ENCODE data around the gene XRRA1. TPM values are rescaled to one million over a fixed set of nuclear protein-coding genes. Genes with fewer than 3 reads are reported as not detected.

XRRA1 gene
- polyA plus RNA-seq, 3 donors: 1.2 to 3.6 (median 3.5) TPM

DNA sequence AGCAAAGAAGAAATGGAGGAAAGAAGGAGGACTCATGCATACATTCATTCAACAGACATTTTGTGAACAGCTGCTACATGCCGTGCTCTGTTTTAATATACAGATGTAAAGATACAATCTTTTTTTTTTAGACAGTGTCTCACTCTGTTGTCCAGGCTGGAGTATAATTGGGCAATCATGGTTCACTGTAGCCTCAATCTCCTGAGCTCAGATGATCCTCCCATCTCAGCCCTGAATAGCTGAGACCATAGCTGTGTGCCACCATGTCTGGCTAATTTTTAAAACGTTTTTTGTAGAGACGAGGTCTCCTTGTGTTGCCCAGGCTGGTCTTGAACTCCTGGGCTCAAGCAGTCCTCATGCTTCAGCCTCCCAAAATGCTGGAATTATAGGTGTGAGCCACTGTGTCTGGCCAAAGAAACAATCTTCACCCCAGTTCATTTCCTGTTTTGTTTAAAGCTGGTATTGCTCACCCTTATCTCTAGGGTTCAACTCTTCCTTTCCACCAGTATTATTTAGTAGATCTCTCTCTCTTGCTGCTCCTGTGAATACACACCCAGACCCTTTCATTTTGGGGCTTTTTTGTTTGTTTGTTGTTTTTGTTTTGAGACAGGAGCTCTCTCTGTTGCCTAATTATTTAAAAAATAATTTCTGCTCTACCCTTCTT, 130.5 kb downstream of the XRRA1 start:
- peak overlapping the region in 5 of 7 donors; percentile 10 to 71 (median 27) for H3K27ac Mint-ChIP-seq
- H4K20me1 ChIP-seq (ENCODE audit: insufficient read depth, low read length): peaks cover 50% of the 10 kb centered on the region
- H3K4me3 Mint-ChIP-seq: no peak overlapping the region
- H3K4me1 Mint-ChIP-seq: peaks cover 10% of the 10 kb centered on the region
- H3K4me3 ChIP-seq (replicated peaks in 1 of 3; ENCODE audit: low read depth in 2 of 3, low read length in 3 of 3): no peak overlapping the region
- 83% methylated on average over 2 of the region's 3 CpGs for WGBS (ENCODE audit: insufficient coverage)
- H3K27me3 ChIP-seq (ENCODE audit: control insufficient read depth in 2 of 2, insufficient read depth in 2 of 2, low read length in 2 of 2): no peaks in the 10 kb centered on the region
- H3K4me2 ChIP-seq (replicated peaks; ENCODE audit: extremely low read depth, low read length, poor library complexity, severe bottlenecking): no peak overlapping the region
- H3K27me3 Mint-ChIP-seq (ENCODE audit: low read depth in 3 of 3): peaks cover 0 to 2% (median 1%) of the 10 kb centered on the region in 3 donors
- H3K4me1 ChIP-seq (ENCODE audit: control insufficient read depth in 1 of 2, insufficient read depth in 2 of 2, low read length in 2 of 2): no peaks in the 10 kb centered on the region
- TF ChIP-seq, protein P1, sequence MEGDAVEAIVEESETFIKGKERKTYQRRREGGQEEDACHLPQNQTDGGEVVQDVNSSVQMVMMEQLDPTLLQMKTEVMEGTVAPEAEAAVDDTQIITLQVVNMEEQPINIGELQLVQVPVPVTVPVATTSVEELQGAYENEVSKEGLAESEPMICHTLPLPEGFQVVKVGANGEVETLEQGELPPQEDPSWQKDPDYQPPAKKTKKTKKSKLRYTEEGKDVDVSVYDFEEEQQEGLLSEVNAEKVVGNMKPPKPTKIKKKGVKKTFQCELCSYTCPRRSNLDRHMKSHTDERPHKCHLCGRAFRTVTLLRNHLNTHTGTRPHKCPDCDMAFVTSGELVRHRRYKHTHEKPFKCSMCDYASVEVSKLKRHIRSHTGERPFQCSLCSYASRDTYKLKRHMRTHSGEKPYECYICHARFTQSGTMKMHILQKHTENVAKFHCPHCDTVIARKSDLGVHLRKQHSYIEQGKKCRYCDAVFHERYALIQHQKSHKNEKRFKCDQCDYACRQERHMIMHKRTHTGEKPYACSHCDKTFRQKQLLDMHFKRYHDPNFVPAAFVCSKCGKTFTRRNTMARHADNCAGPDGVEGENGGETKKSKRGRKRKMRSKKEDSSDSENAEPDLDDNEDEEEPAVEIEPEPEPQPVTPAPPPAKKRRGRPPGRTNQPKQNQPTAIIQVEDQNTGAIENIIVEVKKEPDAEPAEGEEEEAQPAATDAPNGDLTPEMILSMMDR (IDR thresholded peaks at IDR 0.05): no peak
- no peak for DNase-seq
- H3K36me3 ChIP-seq (replicated peaks in 1 of 2; ENCODE audit: control insufficient read depth in 1 of 2, insufficient read depth in 2 of 2, low read length in 2 of 2): peaks cover 52 to 95% of the 10 kb centered on the region in 2 donors
- H3K9me3 ChIP-seq (replicated peaks in 1 of 2; ENCODE audit: control insufficient read depth in 1 of 2, insufficient read depth in 1 of 2, low read length in 2 of 2): peaks cover 3% of the 10 kb centered on the region in 2 donors
- H3K9ac ChIP-seq (ENCODE audit: insufficient read depth, low read length, poor library complexity, severe bottlenecking): no peak overlapping the region
- peaks cover 2 to 16% (median 8%) of the 10 kb centered on the region in 7 donors for H3K9me3 Mint-ChIP-seq
- no peak overlapping the region for H2AFZ ChIP-seq (ENCODE audit: insufficient read depth, low read depth, low read length, poor library complexity, severe bottlenecking)
- intact Hi-C loops (cut with micrococcal nuclease): no loop called here
- H3K79me2 ChIP-seq (ENCODE audit: insufficient read depth, low read length): no peaks in the 10 kb centered on the region
- H3K36me3 Mint-ChIP-seq: peaks cover 63 to 87% of the 10 kb centered on the region in 2 donors
- no peak overlapping the region for H3K27ac ChIP-seq (ENCODE audit: low read depth in 1 of 2, low read length in 2 of 2)

DNA sequence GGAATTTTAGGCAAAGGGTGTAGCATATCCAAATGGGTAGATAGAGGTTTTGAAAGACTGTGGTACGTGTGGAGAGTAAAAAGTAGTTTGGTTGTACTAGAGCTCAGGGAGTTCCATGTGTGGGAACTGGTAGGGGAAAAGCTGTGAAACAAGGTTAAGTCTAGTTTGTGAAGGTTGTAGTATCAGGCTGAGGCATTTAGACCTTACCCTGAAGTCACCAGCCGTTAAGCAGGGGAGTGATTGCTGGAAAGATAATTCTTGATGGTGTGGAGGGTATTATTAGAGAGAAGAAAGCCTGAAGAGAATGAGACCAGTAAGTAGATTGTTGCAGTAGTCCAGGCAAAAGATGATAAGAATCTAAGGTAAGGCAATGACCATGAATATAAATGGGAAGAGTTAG, 132.2 kb downstream of the XRRA1 start:
- H3K27me3 ChIP-seq (ENCODE audit: control insufficient read depth in 2 of 2, insufficient read depth in 2 of 2, low read length in 2 of 2): no peaks in the 10 kb centered on the region
- intact Hi-C loops (cut with micrococcal nuclease): no loop called here
- H3K27ac ChIP-seq (ENCODE audit: low read depth in 1 of 2, low read length in 2 of 2): no peak overlapping the region
- Mint-ChIP-seq H3K4me3 (no peak overlapping the region), H3K9me3 (peaks cover 0 to 6% (median 3%) of the 10 kb centered on the region in 7 donors), H3K4me1 (peaks cover 10% of the 10 kb centered on the region), H3K27ac (no peak overlapping the region), H3K36me3 (peaks cover 60 to 85% of the 10 kb centered on the region in 2 donors), H3K27me3 (ENCODE audit: low read depth in 3 of 3) (peaks cover 0 to 1% (median 0%) of the 10 kb centered on the region in 3 donors)
- peaks cover 3% of the 10 kb centered on the region for H3K79me2 ChIP-seq (ENCODE audit: insufficient read depth, low read length)
- no peak overlapping the region for H3K9ac ChIP-seq (ENCODE audit: insufficient read depth, low read length, poor library complexity, severe bottlenecking)
- H3K4me1 ChIP-seq (ENCODE audit: control insufficient read depth in 1 of 2, insufficient read depth in 2 of 2, low read length in 2 of 2): no peaks in the 10 kb centered on the region
- H3K36me3 ChIP-seq (replicated peaks in 1 of 2; ENCODE audit: control insufficient read depth in 1 of 2, insufficient read depth in 2 of 2, low read length in 2 of 2): peaks cover 48 to 95% of the 10 kb centered on the region in 2 donors
- H2AFZ ChIP-seq (ENCODE audit: insufficient read depth, low read depth, low read length, poor library complexity, severe bottlenecking): no peak overlapping the region
- no peaks in the 10 kb centered on the region for H3K9me3 ChIP-seq (replicated peaks in 1 of 2; ENCODE audit: control insufficient read depth in 1 of 2, insufficient read depth in 1 of 2, low read length in 2 of 2)
- TF ChIP-seq, protein P1 (IDR thresholded peaks at IDR 0.05): no peak
- no peak for DNase-seq
- peaks cover 53% of the 10 kb centered on the region for H4K20me1 ChIP-seq (ENCODE audit: insufficient read depth, low read length)
- no peak overlapping the region for H3K4me2 ChIP-seq (replicated peaks; ENCODE audit: extremely low read depth, low read length, poor library complexity, severe bottlenecking)
- WGBS (ENCODE audit: insufficient coverage): 100% methylated on average over 2 of the region's 2 CpGs
- no peak overlapping the region for H3K4me3 ChIP-seq (replicated peaks in 1 of 3; ENCODE audit: low read depth in 2 of 3, low read length in 3 of 3)
